Astrocyte of the cerebellum (primary cell): ENCODE measurements around the gene SSH3.

Experiments
- DNase-seq: peaks from one replicate; pipeline ENCODE4 v3.0.0-alpha.2; 2011; ENCODE audit warnings: low read depth
- H3K4me3 ChIP-seq: 2 replicates; pipeline ENCODE4 v1.5.1; 2011; ENCODE audit warnings: mild to moderate bottlenecking, low read depth, low read length, moderate library complexity
- CTCF ChIP-seq: IDR thresholded peaks from 2 replicates; pipeline ENCODE4 v1.5.1; 2012; ENCODE audit warnings: low read length, low read depth, moderate library complexity, mild to moderate bottlenecking; ENCODE audit errors: missing control alignments
- in situ Hi-C: cut with HindIII; loops from 2 replicates; pipeline ENCODE4 v1.10.0; 2017; ENCODE audit warnings: low sequenced_read_pairs

Gene SSH3

DNA sequence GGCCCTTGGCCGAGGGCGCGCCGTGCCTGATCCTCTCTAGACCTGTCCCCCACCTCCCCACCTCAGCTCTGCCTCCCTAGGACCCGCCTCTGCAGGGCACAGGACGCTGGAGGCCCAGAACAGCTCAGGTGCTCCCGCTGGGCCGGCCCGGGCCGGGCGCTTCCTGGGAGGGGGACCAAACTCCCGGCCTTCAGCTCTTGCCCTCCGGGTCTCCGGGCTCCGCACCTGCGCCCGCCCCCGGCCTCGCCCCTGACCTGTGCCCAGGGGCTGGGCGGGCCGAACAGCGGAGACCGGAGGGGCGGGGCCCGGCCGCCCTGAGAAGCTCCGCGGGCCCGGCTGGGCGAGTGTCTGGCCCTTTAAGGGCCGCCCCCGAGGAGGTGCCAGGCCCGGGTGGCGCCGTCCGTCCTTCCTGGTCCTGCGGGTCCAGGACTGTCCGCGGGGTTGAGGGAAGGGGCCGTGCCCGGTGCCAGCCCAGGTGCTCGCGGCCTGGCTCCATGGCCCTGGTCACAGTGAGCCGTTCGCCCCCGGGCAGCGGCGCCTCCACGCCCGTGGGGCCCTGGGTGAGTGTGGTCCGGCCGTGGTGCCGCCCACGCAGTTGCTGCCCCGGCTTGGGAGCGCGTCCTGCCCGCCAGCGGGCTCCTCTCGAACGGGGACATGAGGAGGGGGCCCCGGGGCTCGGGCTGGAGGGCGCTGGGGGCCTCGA lies at the start of gene SSH3:
Gene SSH3, plus strand, starts transcription at position 399 of the 703 bp plus-strand sequence. Its CDS starts 96 bp downstream, at position 495.
- H3K4me3 ChIP-seq = peak within 1 kb of the TSS; percentile 77
- in situ Hi-C loops = no loop called here
- no peak for TF ChIP-seq CTCF
- DNase-seq = no peak

GRCh38 chr11:67253872-67254624 lies 49.3 kb upstream of the SSH3 start:
- in situ Hi-C loops = loop anchor here (10.0 kb wide), 2 partner anchors 61 to 79 kb away; no protein-coding TSS in a partner anchor
- no peak for DNase-seq
- no peak for TF ChIP-seq CTCF
- no peak overlapping the region for H3K4me3 ChIP-seq

GRCh38 chr11:67254798-67255197 lies 48.5 kb upstream of the SSH3 start:
- H3K4me3 ChIP-seq = no peak overlapping the region
- in situ Hi-C loops = loop anchor here (10.0 kb wide), 2 partner anchors 60 to 80 kb away; no protein-coding TSS in a partner anchor
- TF ChIP-seq CTCF = no peak
- no peak for DNase-seq

GRCh38 chr11:67255353-67255752 lies 48.0 kb upstream of the SSH3 start:
- in situ Hi-C loops = loop anchor here (10.0 kb wide), 2 partner anchors 59 to 81 kb away; no protein-coding TSS in a partner anchor
- TF ChIP-seq CTCF = no peak
- DNase-seq = no peak
- H3K4me3 ChIP-seq = no peak overlapping the region

DNA sequence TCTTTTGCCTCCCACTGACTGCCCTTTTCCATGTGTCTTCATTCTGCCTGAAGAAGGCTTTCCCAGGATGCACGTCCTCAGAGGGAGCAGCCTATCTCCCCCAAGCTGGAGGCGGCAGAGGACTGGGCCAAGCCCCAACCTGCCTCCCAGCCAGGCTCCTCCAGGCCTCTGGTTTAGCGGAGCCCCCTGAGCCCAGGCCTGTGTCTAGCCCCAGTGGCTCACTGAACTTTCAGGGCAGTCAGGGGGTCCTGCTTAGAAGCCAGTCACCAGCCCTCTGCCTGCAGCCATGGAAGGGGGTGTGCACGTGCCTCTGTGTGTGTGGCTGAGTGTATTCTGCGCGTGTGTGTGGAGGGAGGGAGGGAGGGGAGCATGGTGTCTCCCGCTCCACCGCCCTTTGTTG lies 47.5 kb upstream of the SSH3 start:
- in situ Hi-C loops = loop anchor here (10.0 kb wide), 2 partner anchors 59 to 81 kb away; no protein-coding TSS in a partner anchor
- DNase-seq = no peak
- no peak overlapping the region for H3K4me3 ChIP-seq
- TF ChIP-seq CTCF = no peak

GRCh38 chr11:67256477-67257135 lies 46.7 kb upstream of the SSH3 start:
- DNase-seq = no peak
- H3K4me3 ChIP-seq = no peak overlapping the region
- TF ChIP-seq CTCF = no peak
- in situ Hi-C loops = loop anchor here (10.0 kb wide), 2 partner anchors 58 to 82 kb away; no protein-coding TSS in a partner anchor
